HEK293 (cell line): ENCODE measurements around the gene ISYNA1.

ENCODE experiments used
- GLIS1 ChIP-seq: fragments of 450-650 bp; formaldehyde crosslinking; IDR thresholded peaks from 2 replicates; pipeline ENCODE4 v1.5.1; 2016; ENCODE audit warnings: missing biosample characterization, missing genetic modification characterization
- HOXA7 ChIP-seq: sonication (generic); formaldehyde crosslinking; IDR thresholded peaks from 2 replicates; pipeline ENCODE4 v1.8.1; 2022; ENCODE audit warnings: missing genetic modification reagents, borderline replicate concordance
- PATZ1 ChIP-seq: fragments of 450-650 bp; formaldehyde crosslinking; IDR thresholded peaks from 2 replicates; pipeline ENCODE4 v1.5.1; 2016; ENCODE audit warnings: missing biosample characterization, missing genetic modification characterization
- SALL2 ChIP-seq: fragments of 450-650 bp; formaldehyde crosslinking; IDR thresholded peaks from 2 replicates; pipeline ENCODE4 v1.5.0; 2017; ENCODE audit warnings: missing biosample characterization, mild to moderate bottlenecking, missing genetic modification characterization, borderline replicate concordance
- SETDB1 ChIP-seq: IDR thresholded peaks from one replicate; pipeline ENCODE4 v1.6.1; 2017; ENCODE audit warnings: mild to moderate bottlenecking, low read length, moderate library complexity, mixed read lengths; ENCODE audit not compliant: insufficient read length
- WT1 ChIP-seq: fragments of 450-650 bp; formaldehyde crosslinking; IDR thresholded peaks from 2 replicates; pipeline ENCODE4 v1.5.1; 2016; ENCODE audit warnings: missing biosample characterization, missing genetic modification characterization
- ZBTB17 ChIP-seq: fragments of 450-650 bp; formaldehyde crosslinking; IDR thresholded peaks from 2 replicates; pipeline ENCODE4 v1.5.1; 2016; ENCODE audit warnings: missing biosample characterization, missing genetic modification characterization
- ZBTB20 ChIP-seq: fragments of 450-650 bp; formaldehyde crosslinking; IDR thresholded peaks from 2 replicates; pipeline ENCODE4 v1.5.1; 2016; ENCODE audit warnings: missing biosample characterization, missing genetic modification characterization
- ZFP69B ChIP-seq: fragments of 450-650 bp; formaldehyde crosslinking; IDR thresholded peaks from 2 replicates; pipeline ENCODE4 v1.5.1; 2016; ENCODE audit warnings: missing biosample characterization, missing genetic modification characterization
- ZNF112 ChIP-seq: fragments of 450-650 bp; formaldehyde crosslinking; IDR thresholded peaks from 2 replicates; pipeline ENCODE4 v1.5.0; 2017; ENCODE audit warnings: missing biosample characterization, missing genetic modification characterization
- ZNF24 ChIP-seq: fragments of 450-650 bp; formaldehyde crosslinking; IDR thresholded peaks from 2 replicates; pipeline ENCODE4 v1.5.1; 2016; ENCODE audit warnings: missing biosample characterization, missing genetic modification characterization
- ZNF292 ChIP-seq: fragments of 450-650 bp; formaldehyde crosslinking; IDR thresholded peaks from 2 replicates; pipeline ENCODE4 v1.5.1; 2016; ENCODE audit warnings: low read depth, missing biosample characterization, missing genetic modification characterization, borderline replicate concordance
- ZNF529 ChIP-seq: fragments of 450-650 bp; formaldehyde crosslinking; IDR thresholded peaks from 2 replicates; pipeline ENCODE4 v1.5.1; 2017; ENCODE audit warnings: missing genetic modification characterization, missing biosample characterization; ENCODE audit not compliant: insufficient replicate concordance
- ZNF548 ChIP-seq: fragments of 450-650 bp; formaldehyde crosslinking; IDR thresholded peaks from 2 replicates; pipeline ENCODE4 v1.5.1; 2016; ENCODE audit warnings: missing biosample characterization, missing genetic modification characterization
- ZNF549 ChIP-seq: fragments of 450-650 bp; IDR thresholded peaks from 2 replicates; pipeline ENCODE4 v1.5.1; 2018; ENCODE audit warnings: missing biosample characterization, missing genetic modification characterization, mild to moderate bottlenecking, inconsistent platforms, moderate library complexity
- ZNF560 ChIP-seq: fragments of 450-650 bp; formaldehyde crosslinking; IDR thresholded peaks from 2 replicates; pipeline ENCODE4 v1.5.1; 2017; ENCODE audit warnings: missing biosample characterization, missing genetic modification characterization, borderline replicate concordance
- ZNF677 ChIP-seq: fragments of 450-650 bp; IDR thresholded peaks from 2 replicates; pipeline ENCODE4 v1.5.0; 2018; ENCODE audit warnings: missing biosample characterization, mild to moderate bottlenecking, missing genetic modification characterization, moderate library complexity
- ZNF707 ChIP-seq: fragments of 450-650 bp; formaldehyde crosslinking; IDR thresholded peaks from 2 replicates; pipeline ENCODE4 v1.5.1; 2016; ENCODE audit warnings: missing biosample characterization, missing genetic modification characterization
- ZNF830 ChIP-seq: fragments of 450-650 bp; IDR thresholded peaks from 2 replicates; pipeline ENCODE4 v1.5.0; 2018; ENCODE audit warnings: missing biosample characterization, missing genetic modification characterization, low read depth, mild to moderate bottlenecking, moderate library complexity
- ZXDB ChIP-seq: fragments of 450-650 bp; formaldehyde crosslinking; IDR thresholded peaks from 2 replicates; pipeline ENCODE4 v1.5.1; 2016; ENCODE audit warnings: missing biosample characterization, missing genetic modification characterization
- TF ChIP-seq, protein P1 (sequence below): fragments of 450-650 bp; formaldehyde crosslinking; IDR thresholded peaks from 2 replicates; pipeline ENCODE4 v1.5.1; 2017; ENCODE audit warnings: missing biosample characterization, missing genetic modification characterization
- TF ChIP-seq, protein P2 (sequence below): fragments of 450-650 bp; formaldehyde crosslinking; IDR thresholded peaks from 2 replicates; pipeline ENCODE4 v1.5.1; 2016; ENCODE audit warnings: missing biosample characterization, missing genetic modification characterization

The ISYNA1 gene

GRCh38 chr19:18425515-18426415 is 12.2 kb downstream of the ISYNA1 start (continued):
- TF ChIP-seq, protein P1, sequence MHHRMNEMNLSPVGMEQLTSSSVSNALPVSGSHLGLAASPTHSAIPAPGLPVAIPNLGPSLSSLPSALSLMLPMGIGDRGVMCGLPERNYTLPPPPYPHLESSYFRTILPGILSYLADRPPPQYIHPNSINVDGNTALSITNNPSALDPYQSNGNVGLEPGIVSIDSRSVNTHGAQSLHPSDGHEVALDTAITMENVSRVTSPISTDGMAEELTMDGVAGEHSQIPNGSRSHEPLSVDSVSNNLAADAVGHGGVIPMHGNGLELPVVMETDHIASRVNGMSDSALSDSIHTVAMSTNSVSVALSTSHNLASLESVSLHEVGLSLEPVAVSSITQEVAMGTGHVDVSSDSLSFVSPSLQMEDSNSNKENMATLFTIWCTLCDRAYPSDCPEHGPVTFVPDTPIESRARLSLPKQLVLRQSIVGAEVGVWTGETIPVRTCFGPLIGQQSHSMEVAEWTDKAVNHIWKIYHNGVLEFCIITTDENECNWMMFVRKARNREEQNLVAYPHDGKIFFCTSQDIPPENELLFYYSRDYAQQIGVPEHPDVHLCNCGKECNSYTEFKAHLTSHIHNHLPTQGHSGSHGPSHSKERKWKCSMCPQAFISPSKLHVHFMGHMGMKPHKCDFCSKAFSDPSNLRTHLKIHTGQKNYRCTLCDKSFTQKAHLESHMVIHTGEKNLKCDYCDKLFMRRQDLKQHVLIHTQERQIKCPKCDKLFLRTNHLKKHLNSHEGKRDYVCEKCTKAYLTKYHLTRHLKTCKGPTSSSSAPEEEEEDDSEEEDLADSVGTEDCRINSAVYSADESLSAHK (tag by site-specific recombination), result no peak
- TF ChIP-seq ZNF677 (no peak), SALL2 (no peak), SETDB1 (no peak), WT1 (no peak), ZNF24 (peak; percentile 45; the same call in 1 of the 2 replicates), ZNF707 (tag by site-specific recombination) (no peak), ZNF560 (tag by site-specific recombination) (no peak), ZNF549 (tag by site-specific recombination) (no peak), HOXA7 (CRISPR knock-in tag) (no peak), ZBTB17 (tag by site-specific recombination) (0 out of 2 replicates have a peak, but pooled peaks have one; percentile 25), ZNF529 (tag by site-specific recombination) (no peak), ZXDB (tag by site-specific recombination) (no peak), ZFP69B (tag by site-specific recombination) (peak; percentile 63; the same call in 1 of the 2 replicates), GLIS1 (no peak; the same call in 1 of the 2 replicates), ZNF112 (tag by site-specific recombination) (no peak), ZNF548 (tag by site-specific recombination) (no peak), ZNF830 (tag by site-specific recombination) (no peak), ZNF292 (tag by site-specific recombination) (no peak), PATZ1 (tag by site-specific recombination) (peak; percentile 64), ZBTB20 (tag by site-specific recombination) (no peak)
- TF ChIP-seq, protein P2, sequence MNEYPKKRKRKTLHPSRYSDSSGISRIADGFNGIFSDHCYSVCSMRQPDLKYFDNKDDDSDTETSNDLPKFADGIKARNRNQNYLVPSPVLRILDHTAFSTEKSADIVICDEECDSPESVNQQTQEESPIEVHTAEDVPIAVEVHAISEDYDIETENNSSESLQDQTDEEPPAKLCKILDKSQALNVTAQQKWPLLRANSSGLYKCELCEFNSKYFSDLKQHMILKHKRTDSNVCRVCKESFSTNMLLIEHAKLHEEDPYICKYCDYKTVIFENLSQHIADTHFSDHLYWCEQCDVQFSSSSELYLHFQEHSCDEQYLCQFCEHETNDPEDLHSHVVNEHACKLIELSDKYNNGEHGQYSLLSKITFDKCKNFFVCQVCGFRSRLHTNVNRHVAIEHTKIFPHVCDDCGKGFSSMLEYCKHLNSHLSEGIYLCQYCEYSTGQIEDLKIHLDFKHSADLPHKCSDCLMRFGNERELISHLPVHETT (tag by site-specific recombination), result no peak
